ENCODE data around the gene TCF7. TPM values are rescaled to one million over a fixed set of nuclear protein-coding genes. Genes with fewer than 3 reads are reported as not detected.
A peak's percentile ranks its signal among the peaks of the same experiment; 100 is the strongest.

The TCF7 gene
- total and polyA plus RNA-seq, 2 of the 13 experiments (the other 11 are each of a cell fraction or from before 2014, with no cell fraction given): 6.3 to 6.8 TPM

- TF ChIP-seq KLF12 (CRISPR knock-in tag; IDR thresholded peaks at IDR 0.05; ENCODE audit: borderline replicate concordance) (no peak), CENPBD1 (CRISPR knock-in tag; IDR thresholded peaks at IDR 0.05; ENCODE audit: borderline replicate concordance, low read depth) (no peak), ZMYM2 (CRISPR knock-in tag; IDR thresholded peaks at IDR 0.05) (0 out of 2 replicates have a peak, but pooled peaks have one; percentile 73), HDAC1 (CRISPR knock-in tag; IDR thresholded peaks at IDR 0.05) (peak; percentile 29; the same call in 1 of the 2 replicates), ZMYM4 (CRISPR knock-in tag; IDR thresholded peaks at IDR 0.05) (peak; percentile 66), ZSCAN31 (CRISPR knock-in tag; IDR thresholded peaks at IDR 0.05; ENCODE audit: low read depth) (0 out of 2 replicates have a peak, but pooled peaks have one; percentile 47), ZNF292 (CRISPR knock-in tag; IDR thresholded peaks at IDR 0.05; ENCODE audit: borderline replicate concordance, low read depth) (0 out of 2 replicates have a peak, but pooled peaks have one; percentile 73), ZNF124 (CRISPR knock-in tag; IDR thresholded peaks at IDR 0.05) (no peak), MNT (IDR thresholded peaks at IDR 0.05) (peak; percentile 64), RCOR2 (CRISPR knock-in tag; IDR thresholded peaks at IDR 0.05) (peak; percentile 42; the same call in 1 of the 2 replicates), ZNF646 (CRISPR knock-in tag; IDR thresholded peaks at IDR 0.05) (no peak), ZNF3 (CRISPR knock-in tag; IDR thresholded peaks at IDR 0.05) (peak; percentile 77), SOX6 (IDR thresholded peaks at IDR 0.05) (no peak), SOX6 (CRISPR knock-in tag; IDR thresholded peaks at IDR 0.05) (peak; percentile 78), PITX1 (CRISPR knock-in tag; IDR thresholded peaks at IDR 0.05) (peak; percentile 66), MXD4 (CRISPR knock-in tag; IDR thresholded peaks at IDR 0.05) (peak; percentile 55; the same call in 1 of the 2 replicates), ZNF33A (CRISPR knock-in tag; IDR thresholded peaks at IDR 0.05; ENCODE audit: borderline replicate concordance) (no peak), ZSCAN29 (CRISPR knock-in tag; conservative IDR thresholded peaks at IDR 0.05) (no peak), ZNF607 (CRISPR knock-in tag; IDR thresholded peaks at IDR 0.05; ENCODE audit: borderline replicate concordance) (no peak), SAP130 (CRISPR knock-in tag; IDR thresholded peaks at IDR 0.05; ENCODE audit: low read depth) (peak; percentile 92), JUND (CRISPR knock-in tag; IDR thresholded peaks at IDR 0.05) (peak; percentile 36; the same call in 1 of the 2 replicates), NCOR1 (IDR thresholded peaks at IDR 0.05; ENCODE audit: borderline replicate concordance, low read length) (0 out of 2 replicates have a peak, but pooled peaks have one; percentile 43), REPIN1 (CRISPR knock-in tag; IDR thresholded peaks at IDR 0.05; ENCODE audit: borderline replicate concordance, low read depth) (0 out of 2 replicates have a peak, but pooled peaks have one; percentile 43), SIN3A (IDR thresholded peaks at IDR 0.05; ENCODE audit: borderline replicate concordance, low read depth, low read length) (no peak)
Measured at GRCh38 chr5:134091626-134092121, 22.8 kb upstream of the TCF7 start (continued).

Data from HepG2 (cell line).